ENCODE measurements around the gene CD19.

GRCh38 chr16:28923652-28924398 lies 7.9 kb upstream of the CD19 start:
- TF ChIP-seq, protein P1, sequence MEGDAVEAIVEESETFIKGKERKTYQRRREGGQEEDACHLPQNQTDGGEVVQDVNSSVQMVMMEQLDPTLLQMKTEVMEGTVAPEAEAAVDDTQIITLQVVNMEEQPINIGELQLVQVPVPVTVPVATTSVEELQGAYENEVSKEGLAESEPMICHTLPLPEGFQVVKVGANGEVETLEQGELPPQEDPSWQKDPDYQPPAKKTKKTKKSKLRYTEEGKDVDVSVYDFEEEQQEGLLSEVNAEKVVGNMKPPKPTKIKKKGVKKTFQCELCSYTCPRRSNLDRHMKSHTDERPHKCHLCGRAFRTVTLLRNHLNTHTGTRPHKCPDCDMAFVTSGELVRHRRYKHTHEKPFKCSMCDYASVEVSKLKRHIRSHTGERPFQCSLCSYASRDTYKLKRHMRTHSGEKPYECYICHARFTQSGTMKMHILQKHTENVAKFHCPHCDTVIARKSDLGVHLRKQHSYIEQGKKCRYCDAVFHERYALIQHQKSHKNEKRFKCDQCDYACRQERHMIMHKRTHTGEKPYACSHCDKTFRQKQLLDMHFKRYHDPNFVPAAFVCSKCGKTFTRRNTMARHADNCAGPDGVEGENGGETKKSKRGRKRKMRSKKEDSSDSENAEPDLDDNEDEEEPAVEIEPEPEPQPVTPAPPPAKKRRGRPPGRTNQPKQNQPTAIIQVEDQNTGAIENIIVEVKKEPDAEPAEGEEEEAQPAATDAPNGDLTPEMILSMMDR (conservative IDR thresholded peaks at IDR 0.05 in 1 of 2, IDR thresholded peaks at IDR 0.05 in 1 of 2; ENCODE audit: extremely low read depth in 1 of 2, insufficient read depth in 1 of 2, low read depth in 1 of 2, low read length in 2 of 2), result no peak
- no peak for TF ChIP-seq EZH2 (IDR thresholded peaks at IDR 0.05; ENCODE audit: borderline replicate concordance, low read length)
